Measurements from ENCODE around the gene MMP27. TPM values are rescaled to one million over a fixed set of nuclear protein-coding genes. Genes with fewer than 3 reads are reported as not detected.

The MMP27 gene
- total RNA-seq, 1 experiment from 2014 or later = not detected

DNA sequence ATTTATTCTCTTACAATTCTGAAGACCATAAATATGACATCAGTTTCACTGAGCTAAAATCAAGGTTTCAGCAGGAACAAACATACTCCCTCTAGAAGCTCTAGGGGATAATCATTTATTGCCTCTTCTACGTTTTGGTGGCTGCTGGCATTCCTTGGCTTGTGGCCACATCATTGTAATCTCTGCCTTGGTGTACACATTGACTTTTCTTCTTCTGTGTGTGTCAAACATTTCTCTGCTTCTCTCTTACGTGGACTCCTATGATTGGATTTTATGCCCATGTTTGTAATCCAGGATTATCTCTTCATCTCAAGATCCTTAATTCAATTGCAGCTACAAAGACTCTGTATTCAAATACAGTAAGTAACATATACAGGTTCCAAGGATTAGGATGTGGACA lies 50.0 kb downstream of the MMP27 start:
- intact Hi-C loops (cut with micrococcal nuclease; ENCODE audit: unreplicated experiment) = no loop called here
- in situ Hi-C loops (cut with HindIII; ENCODE audit: low pct_unique_long_range_greater_than_20kb, low sequenced_read_pairs) = no loop called here
- no peak overlapping the region for H3K4me3 ChIP-seq (ENCODE audit: low read depth in 2 of 2, low read length in 2 of 2)
- BruUV-seq (replicated peaks) = no TSS peak
- TF ChIP-seq, protein P1, sequence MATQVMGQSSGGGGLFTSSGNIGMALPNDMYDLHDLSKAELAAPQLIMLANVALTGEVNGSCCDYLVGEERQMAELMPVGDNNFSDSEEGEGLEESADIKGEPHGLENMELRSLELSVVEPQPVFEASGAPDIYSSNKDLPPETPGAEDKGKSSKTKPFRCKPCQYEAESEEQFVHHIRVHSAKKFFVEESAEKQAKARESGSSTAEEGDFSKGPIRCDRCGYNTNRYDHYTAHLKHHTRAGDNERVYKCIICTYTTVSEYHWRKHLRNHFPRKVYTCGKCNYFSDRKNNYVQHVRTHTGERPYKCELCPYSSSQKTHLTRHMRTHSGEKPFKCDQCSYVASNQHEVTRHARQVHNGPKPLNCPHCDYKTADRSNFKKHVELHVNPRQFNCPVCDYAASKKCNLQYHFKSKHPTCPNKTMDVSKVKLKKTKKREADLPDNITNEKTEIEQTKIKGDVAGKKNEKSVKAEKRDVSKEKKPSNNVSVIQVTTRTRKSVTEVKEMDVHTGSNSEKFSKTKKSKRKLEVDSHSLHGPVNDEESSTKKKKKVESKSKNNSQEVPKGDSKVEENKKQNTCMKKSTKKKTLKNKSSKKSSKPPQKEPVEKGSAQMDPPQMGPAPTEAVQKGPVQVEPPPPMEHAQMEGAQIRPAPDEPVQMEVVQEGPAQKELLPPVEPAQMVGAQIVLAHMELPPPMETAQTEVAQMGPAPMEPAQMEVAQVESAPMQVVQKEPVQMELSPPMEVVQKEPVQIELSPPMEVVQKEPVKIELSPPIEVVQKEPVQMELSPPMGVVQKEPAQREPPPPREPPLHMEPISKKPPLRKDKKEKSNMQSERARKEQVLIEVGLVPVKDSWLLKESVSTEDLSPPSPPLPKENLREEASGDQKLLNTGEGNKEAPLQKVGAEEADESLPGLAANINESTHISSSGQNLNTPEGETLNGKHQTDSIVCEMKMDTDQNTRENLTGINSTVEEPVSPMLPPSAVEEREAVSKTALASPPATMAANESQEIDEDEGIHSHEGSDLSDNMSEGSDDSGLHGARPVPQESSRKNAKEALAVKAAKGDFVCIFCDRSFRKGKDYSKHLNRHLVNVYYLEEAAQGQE (IDR thresholded peaks at IDR 0.05; ENCODE audit: insufficient read depth in 1 of 2, low read depth in 2 of 2, low read length in 1 of 2) = no peak
- no peak for TF ChIP-seq TCF7L2 (IDR thresholded peaks at IDR 0.05; ENCODE audit: low read depth, low read length)
- no peak for TF ChIP-seq POLR2AphosphoS5 (IDR thresholded peaks at IDR 0.05; ENCODE audit: low read depth, low read length)
- no peak for TF ChIP-seq SIN3A (IDR thresholded peaks at IDR 0.05; ENCODE audit: borderline replicate concordance, insufficient read depth, low read depth, low read length)
- TF ChIP-seq, protein P2, sequence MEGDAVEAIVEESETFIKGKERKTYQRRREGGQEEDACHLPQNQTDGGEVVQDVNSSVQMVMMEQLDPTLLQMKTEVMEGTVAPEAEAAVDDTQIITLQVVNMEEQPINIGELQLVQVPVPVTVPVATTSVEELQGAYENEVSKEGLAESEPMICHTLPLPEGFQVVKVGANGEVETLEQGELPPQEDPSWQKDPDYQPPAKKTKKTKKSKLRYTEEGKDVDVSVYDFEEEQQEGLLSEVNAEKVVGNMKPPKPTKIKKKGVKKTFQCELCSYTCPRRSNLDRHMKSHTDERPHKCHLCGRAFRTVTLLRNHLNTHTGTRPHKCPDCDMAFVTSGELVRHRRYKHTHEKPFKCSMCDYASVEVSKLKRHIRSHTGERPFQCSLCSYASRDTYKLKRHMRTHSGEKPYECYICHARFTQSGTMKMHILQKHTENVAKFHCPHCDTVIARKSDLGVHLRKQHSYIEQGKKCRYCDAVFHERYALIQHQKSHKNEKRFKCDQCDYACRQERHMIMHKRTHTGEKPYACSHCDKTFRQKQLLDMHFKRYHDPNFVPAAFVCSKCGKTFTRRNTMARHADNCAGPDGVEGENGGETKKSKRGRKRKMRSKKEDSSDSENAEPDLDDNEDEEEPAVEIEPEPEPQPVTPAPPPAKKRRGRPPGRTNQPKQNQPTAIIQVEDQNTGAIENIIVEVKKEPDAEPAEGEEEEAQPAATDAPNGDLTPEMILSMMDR (IDR thresholded peaks at IDR 0.05) = no peak
- DNase-seq (ENCODE audit: low read depth, low spot score) = no peak
- H3K4me1 ChIP-seq (ENCODE audit: control insufficient read depth, insufficient read depth, low read length) = no peaks in the 10 kb centered on the region
- no peaks in the 10 kb centered on the region for H3K36me3 ChIP-seq (ENCODE audit: control insufficient read depth, insufficient read depth, low read length)
- ChIA-PET CTCF (no interaction called here), POLR2A (no interaction called here)
- no peaks in the 10 kb centered on the region for H3K27me3 ChIP-seq (ENCODE audit: control insufficient read depth, insufficient read depth, low read length)
- H3K9me3 ChIP-seq (ENCODE audit: control insufficient read depth, insufficient read depth, low read depth, low read length) = peaks cover 3% of the 10 kb centered on the region; the same call in 1 of the 2 replicates
- ATAC-seq = no peak
- H3K27ac ChIP-seq (ENCODE audit: low read length) = no peak overlapping the region

DNA sequence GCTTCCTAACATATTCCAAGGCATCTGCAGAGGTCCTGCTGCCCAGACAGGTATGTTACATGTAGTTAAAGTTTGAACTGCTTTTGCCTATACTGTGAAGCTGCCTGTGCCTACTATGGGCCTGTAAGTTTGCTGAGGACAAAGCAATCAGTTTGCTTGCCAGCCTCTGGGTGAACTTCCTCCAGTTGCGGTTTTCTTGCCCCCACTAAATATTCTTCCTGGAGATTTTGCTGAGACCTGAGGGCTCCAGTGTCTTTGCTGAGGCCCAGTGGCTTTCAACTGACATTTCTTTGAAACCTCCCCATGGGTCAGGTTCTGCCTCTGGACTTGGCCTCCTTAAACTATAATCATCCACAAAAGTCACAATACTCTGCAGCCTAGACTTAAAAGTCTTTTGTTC lies 50.8 kb downstream of the MMP27 start:
- Histone ChIP-seq H3K9me3 (ENCODE audit: control insufficient read depth, insufficient read depth, low read depth, low read length) (peaks cover 3% of the 10 kb centered on the region; the same call in 1 of the 2 replicates), H3K27me3 (ENCODE audit: control insufficient read depth, insufficient read depth, low read length) (no peaks in the 10 kb centered on the region), H3K36me3 (ENCODE audit: control insufficient read depth, insufficient read depth, low read length) (no peaks in the 10 kb centered on the region), H3K27ac (ENCODE audit: low read length) (no peak overlapping the region), H3K4me1 (ENCODE audit: control insufficient read depth, insufficient read depth, low read length) (no peaks in the 10 kb centered on the region), H3K4me3 (ENCODE audit: low read depth in 2 of 2, low read length in 2 of 2) (no peak overlapping the region)
- intact Hi-C loops (cut with micrococcal nuclease; ENCODE audit: unreplicated experiment) (no loop called here), in situ Hi-C loops (cut with HindIII; ENCODE audit: low pct_unique_long_range_greater_than_20kb, low sequenced_read_pairs) (no loop called here)
- ChIA-PET CTCF (interaction anchor here (1.4 kb wide), 1 partner anchor 12 kb away, joined by 4 read pairs; no protein-coding TSS in a partner anchor), POLR2A (no interaction called here)
- ATAC-seq (no peak), DNase-seq (ENCODE audit: low read depth, low spot score) (no peak)
- BruUV-seq (replicated peaks) = no TSS peak
- TF ChIP-seq TCF7L2 (IDR thresholded peaks at IDR 0.05; ENCODE audit: low read depth, low read length) (no peak), SIN3A (IDR thresholded peaks at IDR 0.05; ENCODE audit: borderline replicate concordance, insufficient read depth, low read depth, low read length) (no peak), POLR2AphosphoS5 (IDR thresholded peaks at IDR 0.05; ENCODE audit: low read depth, low read length) (no peak)
- TF ChIP-seq, protein P2 (IDR thresholded peaks at IDR 0.05) = no peak
